A549 (cell line): Measurements from ENCODE around the gene DSCAM.

Experiments used
- BHLHE40 ChIP-seq: IDR thresholded peaks from 2 replicates; pipeline ENCODE4 v1.6.1; 2012; ENCODE audit warnings: low read depth, low read length, inconsistent platforms
- CBX2 ChIP-seq: fragments of 200-600 bp; sonication (generic); IDR thresholded peaks from 2 replicates; pipeline ENCODE4 v1.6.1; 2016; ENCODE audit warnings: low read depth, mild to moderate bottlenecking, borderline replicate concordance
- CHD2 ChIP-seq: fragments of 150-350 bp; IDR thresholded peaks from 2 replicates; pipeline ENCODE4 v1.6.1; 2014; ENCODE audit warnings: low read length; ENCODE audit not compliant: partially characterized antibody
- EP300 ChIP-seq, 2 experiments: fragments of >200 bp; sonication (Bioruptor Twin); formaldehyde crosslinking; IDR thresholded peaks; 2 replicates in 1 of 2; 3 replicates in 1 of 2; pipeline ENCODE4 v1.6.1; 2016 to 2017
- ESRRA ChIP-seq: fragments of 150-350 bp; IDR thresholded peaks from 2 replicates; pipeline ENCODE4 v1.6.1; 2014; ENCODE audit warnings: mild to moderate bottlenecking, low read length, borderline replicate concordance
- MAZ ChIP-seq: fragments of 150-350 bp; IDR thresholded peaks from 2 replicates; pipeline ENCODE4 v1.6.1; 2014; ENCODE audit warnings: antibody characterized with exemption, low read depth, low read length, borderline replicate concordance
- NR3C1 ChIP-seq: fragments of >200 bp; sonication (Bioruptor Twin); formaldehyde crosslinking; IDR thresholded peaks from 3 replicates; pipeline ENCODE4 v1.6.1; 2017
- PHF8 ChIP-seq: fragments of 200-600 bp; sonication (generic); IDR thresholded peaks from 2 replicates; pipeline ENCODE4 v1.6.1; 2016; ENCODE audit warnings: low read depth, mild to moderate bottlenecking, antibody characterized with exemption, moderate library complexity, borderline replicate concordance
- POLR2A ChIP-seq: IDR thresholded peaks from 2 replicates; pipeline ENCODE4 v1.6.1; 2012; ENCODE audit warnings: mild to moderate bottlenecking, low read length
- RAD21 ChIP-seq, 2 experiments: fragments of >200 bp in 1 of 2; sonication (Bioruptor Twin) in 1 of 2; formaldehyde crosslinking in 1 of 2; IDR thresholded peaks in 1 of 2; conservative IDR thresholded peaks in 1 of 2; 2 replicates in 1 of 2; 3 replicates in 1 of 2; pipeline ENCODE4 v1.6.1; 2012 to 2018; ENCODE audit warnings: inconsistent platforms in 1 of 2
- TF ChIP-seq, protein P1 (sequence below): fragments of >200 bp; sonication (Bioruptor Twin); formaldehyde crosslinking; IDR thresholded peaks from 3 replicates; pipeline ENCODE4 v1.5.1; 2016
- TF ChIP-seq, protein P2 (sequence below): IDR thresholded peaks from 2 replicates; pipeline ENCODE4 v1.6.1; 2012; ENCODE audit warnings: low read depth, borderline replicate concordance
- TF ChIP-seq, protein P3 (sequence below): fragments of >200 bp; sonication (Bioruptor Twin); formaldehyde crosslinking; IDR thresholded peaks from 3 replicates; pipeline ENCODE4 v1.6.1; 2016

DNA sequence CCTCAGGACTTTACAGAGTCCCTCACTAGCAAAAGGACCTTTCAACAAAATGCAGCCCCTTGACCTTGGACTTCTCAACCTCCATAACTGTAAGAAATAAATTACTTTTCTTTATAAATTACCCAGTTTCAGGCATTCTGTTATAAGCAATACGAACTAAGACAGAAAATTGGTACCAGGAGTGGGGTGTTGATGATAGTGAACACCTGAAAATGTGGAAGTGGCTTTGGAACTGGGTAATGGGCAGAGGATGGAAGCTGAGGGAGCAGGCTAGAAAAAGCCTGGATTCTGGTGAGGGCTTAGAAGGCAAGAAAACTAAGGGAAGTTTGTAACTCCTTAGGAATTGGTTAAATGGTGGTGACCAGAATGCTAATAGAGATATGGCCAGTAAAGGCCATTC, 46.8 kb downstream of the DSCAM start:
- TF ChIP-seq, protein P1, sequence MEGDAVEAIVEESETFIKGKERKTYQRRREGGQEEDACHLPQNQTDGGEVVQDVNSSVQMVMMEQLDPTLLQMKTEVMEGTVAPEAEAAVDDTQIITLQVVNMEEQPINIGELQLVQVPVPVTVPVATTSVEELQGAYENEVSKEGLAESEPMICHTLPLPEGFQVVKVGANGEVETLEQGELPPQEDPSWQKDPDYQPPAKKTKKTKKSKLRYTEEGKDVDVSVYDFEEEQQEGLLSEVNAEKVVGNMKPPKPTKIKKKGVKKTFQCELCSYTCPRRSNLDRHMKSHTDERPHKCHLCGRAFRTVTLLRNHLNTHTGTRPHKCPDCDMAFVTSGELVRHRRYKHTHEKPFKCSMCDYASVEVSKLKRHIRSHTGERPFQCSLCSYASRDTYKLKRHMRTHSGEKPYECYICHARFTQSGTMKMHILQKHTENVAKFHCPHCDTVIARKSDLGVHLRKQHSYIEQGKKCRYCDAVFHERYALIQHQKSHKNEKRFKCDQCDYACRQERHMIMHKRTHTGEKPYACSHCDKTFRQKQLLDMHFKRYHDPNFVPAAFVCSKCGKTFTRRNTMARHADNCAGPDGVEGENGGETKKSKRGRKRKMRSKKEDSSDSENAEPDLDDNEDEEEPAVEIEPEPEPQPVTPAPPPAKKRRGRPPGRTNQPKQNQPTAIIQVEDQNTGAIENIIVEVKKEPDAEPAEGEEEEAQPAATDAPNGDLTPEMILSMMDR, result no peak
- TF ChIP-seq MAZ (no peak), BHLHE40 (no peak), RAD21 (conservative IDR thresholded peaks at IDR 0.05 in 1 of 2, IDR thresholded peaks at IDR 0.05 in 1 of 2) (no peak), PHF8 (no peak), NR3C1 (no peak), POLR2A (no peak), ESRRA (no peak), EP300 (IDR thresholded peaks at IDR 0.05) (no peak), CBX2 (no peak), CHD2 (no peak)
- TF ChIP-seq, protein P2, sequence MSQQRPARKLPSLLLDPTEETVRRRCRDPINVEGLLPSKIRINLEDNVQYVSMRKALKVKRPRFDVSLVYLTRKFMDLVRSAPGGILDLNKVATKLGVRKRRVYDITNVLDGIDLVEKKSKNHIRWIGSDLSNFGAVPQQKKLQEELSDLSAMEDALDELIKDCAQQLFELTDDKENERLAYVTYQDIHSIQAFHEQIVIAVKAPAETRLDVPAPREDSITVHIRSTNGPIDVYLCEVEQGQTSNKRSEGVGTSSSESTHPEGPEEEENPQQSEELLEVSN, result no peak
- TF ChIP-seq, protein P3, sequence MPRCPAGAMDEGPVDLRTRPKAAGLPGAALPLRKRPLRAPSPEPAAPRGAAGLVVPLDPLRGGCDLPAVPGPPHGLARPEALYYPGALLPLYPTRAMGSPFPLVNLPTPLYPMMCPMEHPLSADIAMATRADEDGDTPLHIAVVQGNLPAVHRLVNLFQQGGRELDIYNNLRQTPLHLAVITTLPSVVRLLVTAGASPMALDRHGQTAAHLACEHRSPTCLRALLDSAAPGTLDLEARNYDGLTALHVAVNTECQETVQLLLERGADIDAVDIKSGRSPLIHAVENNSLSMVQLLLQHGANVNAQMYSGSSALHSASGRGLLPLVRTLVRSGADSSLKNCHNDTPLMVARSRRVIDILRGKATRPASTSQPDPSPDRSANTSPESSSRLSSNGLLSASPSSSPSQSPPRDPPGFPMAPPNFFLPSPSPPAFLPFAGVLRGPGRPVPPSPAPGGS, result no peak
